Colonic mucosa (tissue), 4 donors: Measurements from ENCODE around the gene PDZRN3. TPM values are rescaled to one million over a fixed set of nuclear protein-coding genes. Genes with fewer than 3 reads are reported as not detected.

Source experiments
- DNase-seq: peaks from one replicate; pipeline ENCODE4 v3.0.0-alpha.2; 2020
- H3K27ac ChIP-seq: fragments of 200-600 bp; one replicate; pipeline ENCODE4 v1.8.0; 2021
- H3K27me3 ChIP-seq: fragments of 200-600 bp; one replicate; pipeline ENCODE4 v1.8.0; 2021
- H3K36me3 ChIP-seq: fragments of 200-600 bp; one replicate; pipeline ENCODE4 v1.8.0; 2021
- H3K4me1 ChIP-seq: fragments of 200-600 bp; one replicate; pipeline ENCODE4 v1.8.0; 2021; ENCODE audit warnings: mild to moderate bottlenecking
- H3K4me3 ChIP-seq: fragments of 200-600 bp; one replicate; pipeline ENCODE4 v1.8.0; 2021
- H3K9ac ChIP-seq, 2 donors: one replicate each; pipeline ENCODE4 v1.7.0; 2013; ENCODE audit warnings: control low read depth in 2 of 2, low read depth in 2 of 2, low read length in 2 of 2
- H3K9me3 ChIP-seq: fragments of 200-600 bp; one replicate; pipeline ENCODE4 v1.8.0; 2021
- CTCF ChIP-seq: fragments of 200-600 bp; IDR thresholded peaks from one replicate; pipeline ENCODE4 v1.8.0; 2022; ENCODE audit warnings: antibody characterized with exemption, mild to moderate bottlenecking
- intact Hi-C: fragments of 100-400 bp; cut with DNase I; formaldehyde crosslinking; loops from one replicate; pipeline ENCODE4 v1.14.1; 2022
- total RNA-seq, 2 donors: library from RNA; stranded (reverse); fragmentation: NEBNext Ultra II Directional in 1 of 2; extraction: Animal tissue kit (Norgen Biotek cat#: 25700) in 1 of 2; gene quantifications; one replicate each; pipeline ENCODE4 v1.2.1, GENCODE V29; 2021
- donor health status: healthy.
- donor health status: DM: no; HTN: no; CAD: no.
- donor health status: DM: no; HTN: no; CAD: no.

Gene PDZRN3
- total RNA-seq, 2 donors from 2014 or later, result 13.6 to 19.1 TPM

GRCh38 chr3:73559749-73560148 lies 65.0 kb downstream of the PDZRN3 start:
- no peak overlapping the region for H3K27ac ChIP-seq
- H3K4me1 ChIP-seq, result no peaks in the 10 kb centered on the region
- TF ChIP-seq CTCF, result no peak
- no peak overlapping the region for H3K4me3 ChIP-seq
- no peak overlapping the region for H3K9ac ChIP-seq
- DNase-seq, result no peak
- intact Hi-C loops, result no loop called here
- H3K36me3 ChIP-seq, result no peaks in the 10 kb centered on the region
- no peaks in the 10 kb centered on the region for H3K27me3 ChIP-seq
- no peaks in the 10 kb centered on the region for H3K9me3 ChIP-seq

- Histone ChIP-seq H3K27me3 (no peaks in the 10 kb centered on the region), H3K9ac (no peak overlapping the region), H3K4me1 (no peaks in the 10 kb centered on the region), H3K4me3 (no peak overlapping the region), H3K36me3 (no peaks in the 10 kb centered on the region), H3K27ac (peak overlapping the region; percentile 4), H3K9me3 (no peaks in the 10 kb centered on the region)
- TF ChIP-seq CTCF, result no peak
- no peak for DNase-seq
- intact Hi-C loops, result no loop called here
Measured at GRCh38 chr3:73558727-73559075, 66.0 kb downstream of the PDZRN3 start.

GRCh38 chr3:73557986-73558726 lies 66.6 kb downstream of the PDZRN3 start:
- no peaks in the 10 kb centered on the region for H3K36me3 ChIP-seq
- H3K4me1 ChIP-seq, result no peaks in the 10 kb centered on the region
- no peak overlapping the region for H3K4me3 ChIP-seq
- H3K9ac ChIP-seq, result no peak overlapping the region
- no peaks in the 10 kb centered on the region for H3K27me3 ChIP-seq
- no peak for TF ChIP-seq CTCF
- peak overlapping the region; percentile 4 for H3K27ac ChIP-seq
- no peaks in the 10 kb centered on the region for H3K9me3 ChIP-seq
- DNase-seq, result no peak
- intact Hi-C loops, result no loop called here

GRCh38 chr3:73556520-73557372 lies 68.0 kb downstream of the PDZRN3 start:
- H3K4me1 ChIP-seq, result no peaks in the 10 kb centered on the region

GRCh38 chr3:73555076-73555475 lies 69.7 kb downstream of the PDZRN3 start:
- Histone ChIP-seq H3K27ac (no peak overlapping the region), H3K4me3 (no peak overlapping the region), H3K9ac (no peak overlapping the region), H3K36me3 (no peaks in the 10 kb centered on the region), H3K9me3 (no peaks in the 10 kb centered on the region), H3K27me3 (no peaks in the 10 kb centered on the region), H3K4me1 (no peaks in the 10 kb centered on the region)
- no peak for TF ChIP-seq CTCF
- DNase-seq, result no peak
- intact Hi-C loops, result no loop called here

More at GRCh38 chr3:73556520-73557372, 68.0 kb downstream of the PDZRN3 start:
- no peak overlapping the region for H3K4me3 ChIP-seq
- no peak overlapping the region for H3K9ac ChIP-seq
- intact Hi-C loops, result no loop called here
- no peak for TF ChIP-seq CTCF
- H3K9me3 ChIP-seq, result no peaks in the 10 kb centered on the region
- H3K27me3 ChIP-seq, result no peaks in the 10 kb centered on the region
- no peak for DNase-seq
- no peak overlapping the region for H3K27ac ChIP-seq
- H3K36me3 ChIP-seq, result no peaks in the 10 kb centered on the region
